T47D (cell line): ENCODE data around the gene ESPL1.

Source experiments
- DNase-seq, 2 experiments: peaks; one replicate each; pipeline versions ENCODE4 v3.0.0 to v3.0.0-alpha.2; 2011 to 2012; ENCODE audit warnings: low read depth in 1 of 2, low spot score in 1 of 2
- JUND ChIP-seq: IDR thresholded peaks from 2 replicates; pipeline ENCODE4 v1.6.1; 2012; ENCODE audit warnings: low read depth
- in situ Hi-C: cut with HindIII; loops from 2 replicates; pipeline ENCODE4 v1.10.0; 2016; ENCODE audit warnings: low sequenced_read_pairs, low pct_unique_long_range_greater_than_20kb

Gene ESPL1

GRCh38 chr12:53267999-53268629, at the start of gene ESPL1:
Gene ESPL1 (plus strand): TSS chr12:53268299. CDS start chr12:53268767, 468 bp downstream.
- in situ Hi-C loops: no loop called here
- no peak for TF ChIP-seq JUND
- peak; percentile 83 to 85 for DNase-seq

- no peak for DNase-seq
- in situ Hi-C loops: no loop called here
- no peak for TF ChIP-seq JUND
Observed at GRCh38 chr12:53218551-53219291, 49.4 kb upstream of the ESPL1 start.

GRCh38 chr12:53219292-53219955, 48.7 kb upstream of the ESPL1 start:
- in situ Hi-C loops: no loop called here
- DNase-seq: peak in 1 of 2 experiments; percentile 61
- no peak for TF ChIP-seq JUND

DNA sequence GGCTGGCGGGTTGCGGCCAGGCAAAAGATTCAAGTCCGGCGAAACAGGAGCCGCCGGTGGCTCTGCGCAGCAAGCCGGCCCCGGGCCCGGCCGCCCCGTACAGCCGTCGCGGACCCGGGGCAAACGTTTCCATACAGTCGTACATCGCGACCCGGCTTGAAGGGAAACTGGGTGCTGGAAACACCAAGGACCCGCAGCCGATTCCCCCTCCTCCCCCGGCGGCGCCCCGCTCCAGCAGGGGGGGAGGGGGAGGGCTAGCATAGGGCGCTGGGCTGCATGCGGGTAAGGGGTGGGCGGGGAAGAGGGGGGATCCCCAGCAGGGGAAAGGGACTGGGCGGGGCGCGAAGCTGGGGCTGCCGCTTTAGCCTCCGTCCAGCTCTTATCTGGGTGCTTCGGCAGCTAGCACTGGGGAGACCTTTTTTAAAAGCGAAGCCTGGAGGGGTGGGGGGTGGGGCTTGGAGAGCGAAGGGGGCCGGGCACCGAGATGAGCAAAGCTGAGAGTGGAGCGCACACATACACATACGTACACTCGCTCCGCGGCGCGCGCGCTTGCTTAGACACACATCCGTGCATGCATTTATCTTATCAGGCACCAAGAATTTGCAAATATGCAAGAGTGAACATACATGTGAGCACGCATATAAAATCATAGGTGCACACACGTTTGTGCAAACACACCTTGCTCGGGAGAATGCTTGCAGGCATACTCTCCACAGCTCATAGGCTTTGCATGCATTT, 48.0 kb upstream of the ESPL1 start:
- DNase-seq: peak; percentile 71 to 77
- TF ChIP-seq JUND: no peak
- in situ Hi-C loops: no loop called here

DNA sequence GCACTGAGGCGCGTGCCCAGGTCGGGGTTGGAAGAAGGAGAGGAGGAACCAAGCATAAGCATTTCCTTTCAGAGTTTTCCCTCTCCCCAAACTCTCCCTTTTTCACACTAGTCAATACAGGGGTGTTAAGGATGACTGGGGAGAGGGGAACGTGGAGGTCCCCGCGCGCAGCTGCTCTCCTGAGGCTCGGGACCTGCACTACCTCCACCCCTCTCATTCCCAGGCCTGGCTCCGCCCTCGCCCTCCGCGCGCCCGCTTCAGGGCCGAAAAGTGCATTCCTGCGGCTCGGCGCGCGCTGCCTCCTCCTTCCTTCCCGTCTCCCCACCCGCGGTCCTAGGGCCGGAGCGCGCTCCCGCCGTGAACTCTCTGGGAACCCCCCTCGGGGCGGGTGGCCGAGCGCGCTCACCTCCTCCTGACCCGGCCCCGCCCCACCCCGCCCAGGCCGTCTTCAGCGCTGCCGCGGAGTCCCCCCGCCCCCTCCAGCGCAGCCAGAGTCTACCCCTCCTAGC, 47.4 kb upstream of the ESPL1 start:
- no peak for TF ChIP-seq JUND
- DNase-seq: peak; percentile 98 to 99
- in situ Hi-C loops: no loop called here

DNA sequence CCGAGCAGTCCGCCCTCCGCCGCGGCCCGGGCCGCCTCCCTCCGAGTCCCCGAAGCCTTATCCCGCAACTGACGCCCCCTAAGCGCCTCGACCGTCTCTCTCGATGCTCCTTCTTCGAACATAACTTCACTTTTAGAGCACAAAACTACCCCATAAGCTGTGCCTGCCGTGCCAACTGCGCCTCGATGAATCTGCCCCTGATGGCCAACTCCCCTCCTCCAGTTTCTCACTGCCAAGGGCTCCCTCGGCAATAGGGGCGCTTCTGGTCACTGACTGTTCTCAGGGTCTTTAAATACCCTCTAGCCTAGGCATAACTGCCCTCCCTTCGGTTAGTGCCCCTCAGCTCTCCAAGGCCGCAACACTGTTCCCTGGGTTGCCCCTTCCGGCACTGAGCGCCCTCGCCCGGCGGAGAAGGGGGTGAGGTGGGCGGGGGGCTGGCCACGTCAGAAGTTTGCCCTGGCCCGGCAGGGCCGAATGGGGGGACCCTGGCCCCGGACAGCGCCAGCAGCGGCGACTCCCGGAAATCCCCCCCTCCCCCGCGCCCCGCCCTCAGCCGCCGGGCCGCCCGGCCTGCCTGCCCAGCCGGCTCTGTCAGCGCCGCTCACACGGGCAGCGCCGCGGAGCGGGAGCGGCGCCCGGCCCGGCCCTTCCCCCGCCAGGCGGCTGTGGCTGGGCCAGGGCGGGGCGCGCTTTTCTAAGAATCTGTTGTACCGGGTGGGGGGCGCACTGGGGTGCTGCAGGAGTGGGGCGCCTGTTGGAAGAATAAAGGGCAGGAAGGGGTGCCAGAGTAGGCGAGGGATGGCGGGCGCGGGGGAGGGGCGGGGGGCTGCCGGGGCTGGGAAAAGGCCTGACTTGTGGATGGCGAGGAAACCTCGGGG, 46.7 kb upstream of the ESPL1 start:
- no peak for TF ChIP-seq JUND
- in situ Hi-C loops: no loop called here
- peak; percentile 84 to 87 for DNase-seq

GRCh38 chr12:53222170-53222721, 45.9 kb upstream of the ESPL1 start:
- DNase-seq: no peak
- no peak for TF ChIP-seq JUND
- in situ Hi-C loops: no loop called here

DNA sequence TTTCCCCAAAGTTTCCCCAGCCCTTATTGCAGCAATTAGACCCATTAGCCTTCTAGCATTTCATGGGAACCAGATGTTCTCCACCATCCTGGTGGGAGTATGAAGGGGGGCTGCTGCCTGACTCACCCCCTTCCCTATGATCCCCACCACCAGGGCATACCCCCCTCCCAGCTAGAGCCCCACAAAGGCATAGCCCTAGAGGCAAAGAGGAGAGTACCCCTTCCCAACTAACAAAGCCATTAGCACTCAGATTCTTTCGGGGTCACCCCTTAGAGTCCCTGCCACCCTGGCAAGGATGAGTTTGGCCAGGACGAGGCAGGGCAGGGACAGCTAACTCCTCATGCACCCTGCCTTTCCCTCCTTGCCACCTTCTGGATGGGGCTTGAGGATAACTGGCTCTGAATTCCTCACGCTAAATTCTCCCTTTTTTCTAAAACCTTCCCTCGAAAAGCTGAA, 45.3 kb upstream of the ESPL1 start:
- TF ChIP-seq JUND: no peak
- in situ Hi-C loops: no loop called here
- DNase-seq: no peak

- in situ Hi-C loops: no loop called here
- no peak for DNase-seq
- TF ChIP-seq JUND: no peak
Observed at GRCh38 chr12:53223389-53224060, 44.6 kb upstream of the ESPL1 start.

DNA sequence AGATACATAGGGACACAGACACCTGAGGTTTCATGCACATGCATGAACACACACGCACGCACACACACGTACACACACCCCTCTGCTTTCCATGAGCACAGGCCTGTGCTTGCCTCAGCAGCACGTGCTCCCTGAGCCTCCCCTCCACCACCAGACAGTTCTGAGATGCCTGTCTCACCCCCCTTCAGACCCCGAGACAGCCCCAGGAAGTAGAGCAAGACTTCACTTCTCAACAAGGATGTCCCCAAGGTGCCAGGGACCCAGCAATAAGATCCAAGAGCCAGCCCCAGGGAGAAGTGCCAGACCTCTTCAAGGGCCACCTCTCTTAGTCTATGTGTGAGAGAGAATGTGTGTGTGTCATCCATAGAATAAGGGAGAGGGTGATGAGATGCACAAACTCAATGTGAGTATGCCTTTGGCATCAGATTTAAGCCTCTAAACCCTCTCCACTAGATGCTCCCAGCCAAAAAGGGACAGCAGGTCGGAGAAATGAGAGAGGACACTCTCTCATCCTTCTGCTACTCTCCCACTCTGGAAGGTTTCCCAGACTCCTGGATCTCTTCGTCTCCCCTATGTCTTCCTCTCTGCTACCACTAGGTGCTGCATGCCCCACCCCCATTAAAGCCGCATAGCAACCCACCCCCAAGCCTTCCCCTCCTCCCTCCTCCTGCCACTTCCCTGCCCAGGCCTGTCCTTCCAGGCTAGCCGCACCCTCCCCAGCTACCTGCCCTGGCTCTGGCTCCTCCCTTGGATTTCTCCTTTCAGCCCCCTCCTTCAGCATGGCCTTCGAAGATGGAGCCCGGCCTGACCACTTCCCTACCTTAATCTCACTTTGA, 43.8 kb upstream of the ESPL1 start:
- in situ Hi-C loops: no loop called here
- peak; percentile 61 to 85 for DNase-seq
- TF ChIP-seq JUND: no peak
